NCI-H2081 treated with DMSO at 0.1 percent for 48 hours (cell line): ENCODE data around the gene BMAL1.

Experiments used
- DNase-seq: peaks from one replicate; lab custom pipeline; 2025; lab: John Stamatoyannopoulos, UW

Gene BMAL1

DNA sequence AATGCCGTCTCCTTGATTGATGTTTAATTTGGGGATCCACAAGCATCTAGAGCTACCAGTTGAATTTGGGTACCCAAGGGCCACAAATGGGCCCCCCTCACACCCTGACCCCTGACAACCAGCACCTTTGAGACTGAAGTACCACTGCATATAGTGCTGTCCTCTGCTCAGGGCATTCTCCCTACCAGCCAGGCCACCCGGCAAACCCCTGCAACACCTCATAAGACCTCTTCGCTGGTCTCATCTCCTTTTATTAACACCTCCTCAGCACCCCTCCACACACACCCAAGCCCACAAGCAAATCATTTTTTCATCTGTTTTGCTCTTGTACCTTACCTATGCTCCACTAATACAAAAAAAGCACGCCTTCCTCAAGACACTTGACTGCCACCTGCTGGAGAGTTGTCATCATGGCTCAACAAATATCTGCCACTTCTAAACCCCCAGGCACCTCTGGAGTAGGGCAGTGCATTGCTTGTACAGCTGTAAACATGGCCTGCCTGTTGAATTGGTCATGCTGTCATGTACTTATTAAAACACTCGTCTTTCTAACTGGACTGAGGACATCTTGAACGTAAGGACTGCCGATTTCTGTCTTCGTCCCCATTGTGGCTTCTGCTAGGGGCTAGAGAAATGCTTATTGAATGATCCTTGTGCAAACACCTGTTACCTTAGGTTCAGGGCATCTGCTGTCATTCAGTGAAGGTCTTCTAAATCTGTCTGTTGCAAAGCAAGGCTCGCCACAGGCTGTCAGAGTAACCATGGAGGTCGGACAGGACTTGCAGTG, 66.5 kb downstream of the BMAL1 start:
- no peak for DNase-seq

DNA sequence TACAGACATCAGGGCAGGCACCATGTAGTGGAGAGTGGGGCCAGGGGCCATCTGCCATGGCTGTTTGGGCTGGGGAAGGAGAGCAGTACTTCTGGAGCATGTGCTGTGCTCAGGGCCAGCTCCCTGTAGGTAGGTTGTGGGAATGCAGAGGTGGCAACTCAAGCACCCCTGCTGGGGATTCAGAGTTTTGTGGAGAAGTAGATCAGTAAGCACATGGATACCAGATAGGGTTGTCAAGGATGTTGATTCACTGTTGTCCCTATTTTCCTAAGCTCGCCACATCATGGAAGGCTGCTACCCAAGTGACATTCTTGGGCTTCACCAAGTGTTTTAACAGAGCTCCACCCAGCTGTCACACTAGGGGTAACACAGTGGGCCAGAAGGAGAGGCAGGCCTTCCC, 67.2 kb downstream of the BMAL1 start:
- DNase-seq = no peak

DNA sequence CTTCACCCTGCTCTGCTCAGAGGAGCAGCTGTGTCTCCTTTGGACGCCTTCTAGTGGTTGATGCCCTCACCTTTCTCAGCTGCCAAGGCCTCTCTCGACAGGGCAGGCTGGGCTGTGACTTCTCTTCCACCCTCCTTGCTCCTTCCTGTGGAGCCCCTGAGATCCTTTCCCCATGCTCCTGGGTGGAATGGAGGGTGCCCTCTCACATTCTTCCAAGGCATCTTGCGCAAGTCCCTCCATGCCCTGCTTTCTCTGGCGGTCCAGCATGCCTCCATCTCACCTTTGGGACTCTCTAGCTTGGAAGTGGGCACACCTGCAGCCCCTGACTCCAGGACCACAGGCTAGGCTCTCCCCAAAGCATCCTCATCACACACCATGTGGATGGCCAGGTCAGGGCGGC, 68.9 kb downstream of the BMAL1 start:
- no peak for DNase-seq

DNA sequence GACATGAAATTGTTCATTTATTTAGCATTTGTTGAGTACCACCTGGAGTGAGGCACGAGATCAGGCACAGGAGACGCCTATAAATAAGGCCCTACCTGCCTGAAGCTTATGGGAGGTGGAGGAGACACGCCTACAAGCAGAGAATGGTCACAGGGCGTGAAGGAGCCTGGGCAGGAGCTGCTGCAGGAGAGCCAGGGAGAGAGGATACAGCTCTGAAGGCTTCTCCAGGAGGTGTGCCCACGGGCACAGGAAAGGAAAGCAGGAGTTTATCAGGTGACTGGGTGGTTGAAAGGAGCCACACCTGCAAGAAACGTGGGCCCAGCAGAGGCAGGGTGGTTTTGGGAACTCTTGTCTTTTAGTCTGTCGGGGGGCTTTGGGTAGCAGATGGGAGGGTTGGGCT, 70.3 kb downstream of the BMAL1 start:
- DNase-seq = no peak

DNA sequence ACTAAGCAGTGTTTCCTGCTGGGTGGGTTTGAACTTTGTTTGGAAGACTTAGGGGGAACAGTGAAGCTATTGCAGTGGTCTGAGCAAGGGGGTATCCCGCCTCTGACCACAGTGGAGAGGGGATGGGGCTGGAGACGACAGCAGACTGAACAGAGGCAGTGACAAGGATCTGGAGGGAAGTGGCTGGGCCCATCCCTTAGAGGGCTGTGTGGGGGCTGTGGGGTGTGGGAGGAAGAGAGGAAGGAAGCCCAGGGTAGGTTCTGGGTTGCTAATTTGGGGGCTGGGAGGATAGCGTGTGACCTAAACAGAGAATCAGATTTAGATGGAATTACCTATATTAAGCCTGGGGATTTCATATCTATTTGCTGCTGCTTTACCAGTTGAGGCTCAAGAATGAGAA, 70.7 kb downstream of the BMAL1 start:
- DNase-seq = no peak

DNA sequence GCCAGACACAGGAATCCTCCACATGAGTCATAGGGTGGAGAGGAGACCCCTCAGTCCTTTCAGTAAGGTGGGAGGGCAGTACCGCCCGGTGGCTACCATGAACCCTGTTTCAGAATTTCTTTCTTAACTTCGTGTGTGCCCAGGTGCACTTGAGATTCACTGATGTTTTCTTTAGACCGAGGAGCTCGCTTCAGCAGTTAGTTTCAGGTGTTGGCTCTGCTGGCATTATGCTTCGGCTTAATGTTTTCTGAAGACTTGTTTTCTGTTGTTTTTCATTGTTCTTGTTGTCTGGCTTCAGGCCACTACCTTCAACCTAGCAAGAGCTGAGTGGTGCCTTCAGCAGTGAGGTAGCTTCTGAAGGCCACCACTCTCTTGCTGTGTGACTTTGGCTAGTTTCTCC, 71.5 kb downstream of the BMAL1 start:
- DNase-seq = no peak

DNA sequence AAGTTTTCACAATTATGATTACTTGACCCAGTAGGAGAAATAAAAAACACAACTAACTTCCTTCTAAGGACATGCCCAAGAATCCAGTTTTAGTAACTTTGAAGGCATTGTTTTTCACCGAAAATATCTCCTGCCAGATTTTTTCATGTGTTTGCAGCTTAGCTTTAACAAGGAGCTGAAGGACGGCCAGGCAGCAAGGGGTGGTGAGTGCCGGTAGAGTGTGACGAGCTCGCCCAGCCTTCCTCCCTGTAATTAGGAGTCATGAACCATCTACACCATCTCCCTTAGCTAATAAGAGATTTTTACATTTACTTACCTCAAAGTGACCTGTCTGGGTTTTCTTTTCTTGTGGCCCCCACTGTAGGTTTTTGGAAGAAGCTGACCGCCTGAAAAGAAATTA, 72.0 kb downstream of the BMAL1 start:
- no peak for DNase-seq

DNA sequence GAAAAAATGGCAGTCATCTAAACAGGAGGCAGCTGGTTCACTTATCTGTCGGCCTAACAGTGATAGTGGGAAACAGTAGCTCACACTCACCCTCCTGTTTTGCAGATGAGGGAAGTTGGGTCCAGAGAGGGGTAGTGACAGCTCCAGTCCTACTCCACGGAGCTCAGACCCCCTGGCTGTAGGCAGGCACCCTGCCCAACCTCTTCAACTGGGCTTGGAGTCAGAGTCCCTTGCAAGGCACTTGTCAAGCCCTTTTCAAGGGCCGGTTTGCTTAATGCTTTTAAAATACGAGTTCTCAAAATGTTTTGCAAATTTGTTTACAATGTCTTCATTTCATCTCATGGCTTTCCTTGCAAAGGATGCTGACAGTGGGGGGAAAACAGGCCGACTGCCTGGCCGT, 75.1 kb downstream of the BMAL1 start:
- no peak for DNase-seq

DNA sequence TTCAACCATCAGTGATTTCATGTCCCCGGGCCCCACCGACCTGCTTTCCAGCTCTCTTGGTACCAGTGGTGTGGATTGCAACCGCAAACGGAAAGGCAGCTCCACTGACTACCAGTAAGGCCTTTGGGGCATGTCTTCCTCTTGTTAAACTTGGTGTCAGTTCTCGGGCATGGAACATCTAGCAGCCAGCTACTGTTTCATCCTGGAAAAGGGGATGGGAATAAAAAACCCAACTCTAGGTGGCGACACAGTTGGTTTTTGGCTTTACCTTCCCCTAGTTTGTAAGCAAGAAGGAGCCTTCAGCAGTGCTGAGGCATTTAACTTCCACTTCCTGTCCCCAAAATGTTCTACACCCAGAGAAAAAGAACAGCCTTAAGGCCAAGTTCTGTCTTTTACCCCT, 76.7 kb downstream of the BMAL1 start:
- no peak for DNase-seq

DNA sequence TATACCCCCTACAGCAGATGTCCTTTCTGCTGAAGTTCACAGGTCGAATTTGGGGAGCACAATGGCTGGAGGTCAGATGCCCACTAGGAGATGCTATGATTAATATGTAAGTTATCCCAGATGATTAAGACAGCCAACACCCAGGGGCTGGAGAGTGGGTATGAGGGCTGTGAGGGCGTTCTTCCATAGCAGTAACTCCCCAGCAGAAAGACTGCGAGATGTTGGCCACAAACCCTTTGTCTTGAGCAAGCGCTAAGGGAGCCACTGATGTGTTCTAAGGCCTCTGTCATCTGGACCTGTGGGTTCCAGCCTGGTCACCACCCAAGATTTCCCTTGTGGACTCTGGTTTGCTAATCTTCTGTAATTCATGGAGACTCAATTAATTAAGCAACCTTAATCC, 77.6 kb downstream of the BMAL1 start:
- DNase-seq = no peak

DNA sequence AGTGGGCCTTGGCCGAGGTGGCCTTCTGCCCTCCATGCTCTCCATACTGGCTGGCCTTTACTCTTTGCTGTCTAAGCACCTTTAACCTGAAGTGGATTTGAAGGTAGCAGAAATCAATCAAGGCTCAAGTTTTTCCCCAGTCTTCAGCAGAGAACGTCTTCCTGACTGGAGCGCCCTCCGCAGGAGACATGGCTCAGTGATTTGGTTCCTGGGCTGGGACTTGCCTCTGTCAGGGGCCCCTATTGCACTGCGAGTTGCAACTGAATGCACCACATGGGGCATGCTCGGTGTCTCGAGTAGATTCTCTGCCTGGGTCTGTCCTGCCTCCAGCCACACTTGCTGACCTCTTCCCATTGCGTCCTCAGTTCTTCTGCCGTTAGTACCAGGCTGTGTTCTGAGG, 79.6 kb downstream of the BMAL1 start:
- DNase-seq = no peak

DNA sequence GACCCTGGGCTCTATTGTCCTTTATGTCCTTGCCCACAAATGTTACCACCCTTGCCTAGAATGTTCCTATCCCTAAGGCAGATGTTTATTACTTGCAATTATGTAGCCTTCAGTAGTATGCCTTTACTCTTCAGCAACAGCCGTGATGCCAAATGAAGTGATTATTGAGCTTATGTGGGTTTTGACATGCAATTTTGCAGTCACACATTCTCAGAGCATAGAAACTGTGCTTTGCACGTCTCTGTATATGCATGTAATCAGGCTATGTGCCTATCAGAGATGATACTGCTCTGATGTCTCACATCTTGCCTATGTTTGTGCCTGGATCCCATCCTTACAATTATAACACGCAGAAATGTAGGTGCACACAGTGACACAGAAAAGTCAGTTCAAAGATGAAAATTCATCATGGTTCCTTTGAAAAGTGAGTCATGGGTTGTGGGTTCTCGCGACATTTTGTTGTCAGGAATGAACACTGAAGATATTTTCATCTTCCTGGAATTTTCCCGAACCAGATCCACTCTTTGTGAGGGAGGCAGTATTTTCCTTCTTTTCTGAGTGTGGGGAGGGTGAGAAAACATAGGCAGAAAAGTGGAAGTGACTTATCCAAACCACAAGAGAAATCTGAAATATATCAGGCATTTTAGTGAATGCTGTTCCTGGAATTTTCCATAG, 81.1 kb downstream of the BMAL1 start:
- DNase-seq = no peak

DNA sequence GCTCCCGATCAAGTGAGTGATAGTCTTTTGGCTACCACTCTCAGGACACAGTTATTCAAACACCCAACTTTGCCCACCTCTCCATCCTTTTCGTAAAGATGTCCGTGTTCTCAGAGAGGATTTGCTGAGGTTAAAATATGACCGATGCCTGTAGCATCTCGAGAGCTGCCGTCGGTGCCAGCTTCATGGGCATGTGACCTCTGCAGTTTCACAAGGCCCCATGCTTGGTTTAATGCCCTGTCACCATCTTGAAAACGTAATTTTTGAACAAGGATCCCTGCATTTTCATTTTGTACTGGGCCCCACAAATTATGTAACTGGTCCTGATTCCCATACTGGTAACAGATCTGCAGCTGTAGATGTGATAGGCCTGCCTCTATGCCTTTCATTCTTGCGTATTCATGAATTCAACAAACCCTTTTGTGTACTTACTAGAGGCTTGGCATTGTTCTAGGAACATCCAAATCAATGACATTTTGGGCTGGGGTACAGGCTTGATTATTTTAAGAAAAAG, 85.1 kb downstream of the BMAL1 start:
- no peak for DNase-seq

DNA sequence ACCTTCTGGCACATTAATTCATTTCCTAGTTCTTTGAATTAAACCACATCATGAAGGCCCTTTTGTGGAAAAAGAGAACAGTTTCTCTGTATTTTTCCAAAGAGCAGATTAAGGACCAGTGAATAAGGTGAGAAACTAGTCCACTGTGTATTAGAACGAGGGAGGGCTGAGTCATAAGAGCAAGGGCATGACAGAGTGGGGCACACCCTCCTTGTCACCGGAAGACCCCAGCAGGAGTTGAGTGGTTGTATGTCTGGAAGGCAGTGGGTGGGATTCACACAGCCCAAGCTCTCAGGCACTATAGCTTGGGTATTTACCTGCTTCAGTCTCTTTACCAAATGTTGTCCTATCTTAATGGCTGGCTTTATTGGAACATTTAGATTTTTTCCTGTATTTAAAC, 86.8 kb downstream of the BMAL1 start:
- no peak for DNase-seq

DNA sequence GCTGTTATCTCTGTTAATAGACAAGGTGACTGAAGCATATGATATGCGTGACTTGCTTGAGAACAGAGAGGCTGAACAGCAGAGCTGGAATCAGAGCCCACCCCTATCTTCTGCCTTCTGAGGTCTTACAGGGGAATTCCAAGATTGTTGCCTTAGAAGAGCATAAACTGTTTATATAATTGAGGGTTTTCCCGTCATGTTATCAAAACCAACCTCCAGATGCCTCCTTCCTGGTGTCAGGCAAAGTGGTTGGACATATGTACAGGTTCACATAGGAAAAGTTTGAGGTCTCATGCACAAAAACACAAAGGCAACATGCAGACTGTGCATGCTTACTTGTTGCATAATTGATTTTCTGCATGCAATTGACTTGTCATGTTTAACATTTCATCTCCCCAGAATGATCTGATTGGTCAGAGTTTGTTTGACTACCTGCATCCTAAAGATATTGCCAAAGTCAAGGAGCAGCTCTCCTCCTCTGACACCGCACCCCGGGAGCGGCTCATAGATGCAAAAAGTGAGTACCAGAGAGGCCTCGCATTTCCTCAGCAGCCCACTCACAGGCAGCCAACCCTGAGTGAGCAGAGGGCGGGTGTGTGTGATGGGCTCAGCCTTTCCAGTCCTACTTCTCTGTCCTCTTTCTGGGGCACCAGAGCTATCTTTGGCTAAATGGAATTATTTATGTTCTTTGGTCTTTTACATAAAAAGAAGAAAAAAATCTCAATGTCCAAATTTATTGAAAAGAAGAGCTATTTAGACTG, 88.9 kb downstream of the BMAL1 start:
- no peak for DNase-seq

DNA sequence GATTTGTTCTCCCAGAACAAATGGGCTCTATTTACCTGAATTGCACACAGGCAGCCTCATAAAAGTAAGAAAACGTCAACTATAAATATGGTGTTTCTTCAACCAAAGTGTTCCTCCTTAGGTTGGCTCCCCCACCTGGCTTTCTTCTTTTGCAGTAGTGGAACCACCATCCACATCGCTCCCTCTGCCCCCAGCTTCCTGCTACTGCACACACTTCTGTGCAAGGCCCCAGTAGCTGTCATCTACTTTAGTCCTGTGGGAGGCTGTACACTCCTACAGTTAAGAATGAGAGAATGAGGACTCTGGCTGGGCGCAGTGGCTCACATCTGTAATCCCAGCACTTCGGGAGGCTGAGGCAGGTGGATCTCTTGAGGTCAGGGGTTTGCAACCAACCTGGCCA, 89.5 kb downstream of the BMAL1 start:
- no peak for DNase-seq

DNA sequence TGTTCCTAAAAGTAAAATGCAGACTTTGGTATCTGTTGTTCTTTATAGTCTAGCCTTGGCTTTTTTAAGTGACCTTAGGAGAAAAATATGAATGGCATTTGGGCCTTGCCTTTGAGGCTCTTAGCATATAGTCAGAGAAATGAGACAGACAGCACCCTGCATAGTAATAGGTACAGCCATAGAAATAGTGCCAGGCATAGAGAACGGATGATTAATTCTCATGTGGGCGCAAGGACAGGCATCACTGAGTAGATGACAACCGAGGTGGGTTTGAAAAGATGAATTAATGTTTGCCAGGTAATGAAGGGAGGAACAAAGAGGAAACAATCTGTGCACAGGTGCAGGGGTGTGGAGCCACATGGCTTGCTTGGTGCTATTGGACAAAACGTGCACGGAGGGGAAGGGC, 90.5 kb downstream of the BMAL1 start:
- no peak for DNase-seq

DNA sequence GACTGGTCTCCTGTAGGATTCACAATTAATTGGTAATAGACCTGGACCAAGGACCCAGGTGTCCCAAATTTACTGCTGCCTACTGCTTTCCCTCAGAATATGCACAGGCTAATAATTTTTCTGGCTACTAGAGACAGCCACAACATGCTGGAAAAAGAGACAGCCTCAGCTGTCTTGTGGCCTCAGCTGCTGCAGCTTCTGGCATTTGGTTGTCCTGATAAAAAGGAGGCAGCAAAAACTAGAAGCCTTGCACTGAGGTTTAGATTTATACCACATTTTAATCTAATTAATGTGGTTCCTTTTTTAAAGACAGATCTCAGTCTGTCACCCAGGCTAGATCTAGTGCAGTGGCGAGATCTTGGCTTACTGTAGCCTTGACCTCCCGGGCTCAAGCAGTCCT, 95.6 kb downstream of the BMAL1 start:
- DNase-seq = no peak

DNA sequence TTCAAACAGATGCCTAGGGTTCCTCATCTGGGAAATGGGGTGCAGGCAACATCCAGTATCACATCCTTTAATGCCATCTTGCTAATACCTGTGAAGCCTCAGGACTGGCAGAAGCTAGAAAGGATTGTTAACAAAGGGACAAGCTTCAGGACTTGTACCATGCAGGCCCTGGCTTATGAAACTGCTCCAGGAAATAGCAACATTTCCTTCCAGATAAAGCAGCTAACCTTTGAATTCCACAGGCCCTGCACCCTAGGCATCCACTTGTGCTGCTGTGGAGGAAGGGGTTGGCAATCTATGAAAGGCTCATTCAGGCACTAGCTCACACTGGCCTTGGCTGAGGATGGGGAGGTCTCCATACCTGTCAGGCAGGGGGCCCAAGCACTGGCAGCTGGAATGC, 98.2 kb downstream of the BMAL1 start:
- DNase-seq = no peak

DNA sequence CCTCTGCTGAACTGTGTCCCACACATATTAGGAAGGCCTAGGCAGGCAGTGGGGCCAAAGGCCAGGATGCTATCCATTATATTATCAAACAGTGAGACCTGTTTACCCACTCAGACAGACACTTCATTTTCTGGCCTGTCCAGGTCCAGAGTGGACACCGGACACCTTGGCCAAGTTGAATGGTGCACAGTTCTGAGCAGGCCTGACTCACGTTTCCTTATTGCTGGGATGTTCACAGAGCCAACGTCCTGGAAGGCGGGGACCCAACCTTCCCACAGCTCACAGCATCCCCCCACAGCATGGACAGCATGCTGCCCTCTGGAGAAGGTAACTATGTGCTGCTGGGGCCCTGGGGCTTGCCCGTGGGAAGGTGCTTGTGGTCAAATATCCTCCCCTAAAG, 98.8 kb downstream of the BMAL1 start:
- no peak for DNase-seq

DNA sequence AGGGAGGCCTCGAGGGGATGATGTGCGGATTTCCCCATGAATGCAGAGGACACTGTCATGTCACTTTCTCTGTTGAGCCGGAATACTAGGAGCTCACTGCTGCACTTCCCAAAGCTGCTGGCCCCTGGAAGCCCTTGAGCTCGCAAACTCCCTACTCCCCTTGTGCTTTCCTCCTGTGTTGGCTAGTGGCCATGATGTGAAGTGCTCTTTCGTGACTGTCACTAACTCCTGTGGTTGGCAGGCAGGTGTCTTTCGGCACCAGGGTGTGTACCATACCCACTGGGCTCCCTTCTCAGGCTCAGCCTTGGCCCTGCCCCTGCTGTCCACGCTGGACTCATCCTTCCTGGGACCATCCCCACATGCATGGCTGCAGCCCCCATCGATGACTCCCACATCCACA, 99.2 kb downstream of the BMAL1 start:
- DNase-seq = no peak

DNA sequence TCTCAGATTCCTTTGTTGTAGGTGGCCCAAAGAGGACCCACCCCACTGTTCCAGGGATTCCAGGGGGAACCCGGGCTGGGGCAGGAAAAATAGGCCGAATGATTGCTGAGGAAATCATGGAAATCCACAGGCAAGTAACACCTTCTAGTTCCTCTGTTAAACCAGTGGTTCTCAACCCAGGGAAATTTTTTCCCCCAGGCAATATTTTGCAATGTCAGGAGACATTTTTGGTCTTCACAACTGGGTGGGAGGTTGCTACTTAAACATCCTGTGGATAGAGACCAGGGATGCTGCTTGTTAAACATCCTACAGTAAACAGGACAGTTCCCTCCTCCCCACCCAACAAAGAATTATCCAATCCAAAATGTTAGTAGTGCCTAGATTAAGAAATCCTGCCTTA, 100.7 kb downstream of the BMAL1 start:
- DNase-seq = no peak

DNA sequence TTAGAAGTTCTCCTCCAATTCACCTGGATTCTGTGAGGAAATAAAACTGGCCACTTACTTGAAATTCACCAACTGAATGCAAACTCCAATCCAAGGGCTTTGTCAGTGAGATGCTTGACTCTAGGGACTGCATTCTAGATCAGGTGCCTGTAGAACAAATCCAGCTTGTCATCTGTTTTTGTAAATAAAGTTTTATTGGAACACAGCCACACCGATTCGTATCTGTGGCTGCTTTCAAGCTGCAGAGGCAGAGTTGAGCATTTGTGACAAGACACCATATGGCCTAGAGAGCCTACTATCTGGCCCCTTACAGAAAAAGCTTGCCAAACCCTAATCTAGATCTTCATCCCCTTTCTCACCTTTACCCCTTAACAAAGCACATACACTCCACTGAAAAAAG, 103.1 kb downstream of the BMAL1 start:
- DNase-seq = no peak
